Measurements from ENCODE around the gene LARGE1.

Gene LARGE1

DNA sequence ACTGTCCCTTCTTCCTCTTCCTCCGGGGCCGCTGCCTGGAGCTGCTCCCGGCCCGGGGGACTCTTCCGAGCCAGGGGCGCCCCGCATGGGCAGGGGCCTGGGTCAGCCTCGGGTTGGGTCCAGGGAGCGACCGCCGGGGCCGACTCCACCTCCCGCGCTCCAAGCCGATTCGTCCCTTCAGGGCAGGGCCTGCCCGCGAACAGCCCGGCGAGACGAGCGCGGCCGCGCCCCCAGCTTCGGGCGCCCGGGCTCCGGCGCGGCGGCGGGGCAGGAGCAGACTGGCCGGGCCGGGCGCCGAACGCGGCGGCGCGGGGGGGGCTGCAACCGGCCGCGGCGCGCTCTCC lies at the start of gene LARGE1:
Gene LARGE1, minus strand, starts transcription at position 280 of the 344 bp plus-strand sequence.
- DNase-seq (ENCODE audit: low spot score) = no peak

DNA sequence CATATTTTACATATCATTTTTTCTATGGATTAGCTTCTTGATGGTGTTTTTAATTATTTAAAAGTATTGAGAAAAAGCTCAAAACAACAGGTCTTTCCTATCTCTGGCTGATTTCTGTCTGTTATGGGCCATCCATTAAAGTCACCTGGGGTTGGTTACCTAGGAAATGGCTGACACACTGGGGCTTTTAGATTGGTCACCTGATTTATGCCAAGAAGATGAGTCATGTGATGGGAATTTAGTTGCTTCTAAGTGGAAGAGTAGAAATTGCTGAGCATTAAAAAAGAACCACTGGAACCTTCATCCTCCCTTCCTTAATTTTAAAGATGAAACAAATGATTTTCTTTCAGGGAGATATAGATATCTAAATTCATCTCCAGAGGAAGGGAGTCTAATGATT lies 48.8 kb upstream of the LARGE1 start:
- DNase-seq (ENCODE audit: low spot score) = no peak

- peak; percentile 8 for DNase-seq (ENCODE audit: low spot score)
These were observed 43.8 kb upstream of the LARGE1 start for GRCh38 chr22:33964121-33964520.

GRCh38 chr22:33962409-33962808 lies 42.1 kb upstream of the LARGE1 start:
- no peak for DNase-seq (ENCODE audit: low spot score)

GRCh38 chr22:33958741-33959140 lies 38.5 kb upstream of the LARGE1 start:
- no peak for DNase-seq (ENCODE audit: low spot score)

DNA sequence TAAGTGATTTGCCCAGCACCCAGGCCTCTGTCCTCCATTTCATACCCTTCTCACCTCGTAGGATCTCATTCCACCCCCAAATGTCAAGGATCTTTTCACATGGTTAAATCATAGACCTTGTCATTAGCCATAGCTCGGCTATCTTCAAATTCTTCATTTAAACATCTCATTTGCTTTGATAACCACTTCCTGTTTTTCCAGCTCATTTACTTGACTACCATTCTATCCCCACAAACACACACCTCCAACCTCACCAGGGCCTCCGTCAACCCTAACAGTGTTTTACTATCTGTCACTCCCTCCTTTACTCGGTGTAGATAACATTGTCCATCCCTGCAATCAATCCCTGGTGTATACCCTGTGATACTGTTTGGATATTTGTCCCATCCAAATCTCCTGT lies 36.8 kb upstream of the LARGE1 start:
- no peak for DNase-seq (ENCODE audit: low spot score)

DNA sequence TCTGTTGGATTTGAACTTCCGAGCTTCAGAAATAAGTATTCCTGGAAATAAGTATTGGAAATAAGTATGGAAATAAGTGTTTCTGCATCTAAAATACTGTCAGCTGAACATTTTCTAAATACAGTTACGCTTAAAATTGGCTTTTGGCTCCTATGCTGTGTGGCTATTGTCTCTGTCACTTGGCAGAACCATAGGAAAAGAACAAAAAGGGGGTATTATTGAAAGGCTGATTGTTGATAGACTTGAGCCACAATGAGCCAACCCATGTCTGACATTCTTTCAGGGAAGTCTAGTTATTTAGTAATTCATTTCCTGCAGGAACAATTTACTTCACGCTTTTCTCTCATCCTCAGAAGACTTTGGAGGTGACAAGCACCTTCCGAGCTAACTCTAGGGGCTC lies 32.5 kb upstream of the LARGE1 start:
- peak; percentile 85 for DNase-seq (ENCODE audit: low spot score)

GRCh38 chr22:33940741-33941140 lies 20.5 kb upstream of the LARGE1 start:
- DNase-seq (ENCODE audit: low spot score) = no peak

GRCh38 chr22:33932997-33933396 lies 12.7 kb upstream of the LARGE1 start:
- DNase-seq (ENCODE audit: low spot score) = no peak

DNA sequence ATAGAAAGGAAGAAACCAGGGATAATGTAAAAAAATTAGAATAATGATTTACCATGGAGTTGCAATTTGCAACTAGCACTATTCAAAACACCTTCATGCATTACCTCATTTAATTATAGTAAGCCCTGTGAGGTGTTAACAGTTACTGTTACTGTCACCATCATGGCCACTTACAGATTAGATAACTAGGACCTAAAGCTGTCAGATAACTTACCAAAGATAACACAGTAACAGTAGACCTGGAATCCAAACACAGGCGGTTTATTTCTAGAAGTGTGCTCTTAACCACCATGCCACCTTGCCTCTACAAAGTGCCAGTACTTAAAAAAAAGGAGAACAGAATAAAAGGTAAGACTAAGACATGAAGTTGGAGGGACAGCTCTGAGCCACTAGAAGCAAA lies 11.1 kb upstream of the LARGE1 start:
- DNase-seq (ENCODE audit: low spot score) = no peak

GRCh38 chr22:33927752-33928151 lies 7.5 kb upstream of the LARGE1 start:
- no peak for DNase-seq (ENCODE audit: low spot score)

GRCh38 chr22:33925194-33925593 lies 4.9 kb upstream of the LARGE1 start:
- no peak for DNase-seq (ENCODE audit: low spot score)

DNA sequence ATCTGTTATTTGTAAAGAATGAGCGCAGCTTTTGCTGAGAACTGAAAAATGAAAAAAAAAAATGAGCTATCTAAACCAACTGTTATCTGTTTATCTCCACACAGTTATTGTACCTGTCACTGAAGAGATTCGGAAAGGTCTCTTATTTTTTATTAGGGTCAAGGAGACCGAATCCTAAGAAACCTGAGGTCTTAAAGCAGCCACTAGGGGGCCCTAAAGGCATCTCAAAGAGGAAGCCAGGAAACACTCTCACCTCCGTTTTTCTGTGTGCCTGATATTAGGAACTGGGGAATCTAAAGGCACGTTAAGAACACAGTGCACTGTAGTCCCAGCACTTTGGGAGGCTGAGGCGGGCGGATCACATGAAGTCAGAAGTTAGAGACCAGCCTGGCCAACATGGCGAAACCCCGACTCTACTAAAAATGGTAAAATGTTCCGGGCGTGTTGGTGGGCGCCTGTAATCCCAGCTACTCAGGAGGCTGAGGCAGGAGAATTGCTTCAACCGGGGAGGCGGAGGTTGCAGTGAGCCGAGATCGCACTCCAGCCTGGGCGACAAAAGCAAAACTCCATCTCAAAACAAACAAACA lies 3.5 kb upstream of the LARGE1 start:
- peak; percentile 87 for DNase-seq (ENCODE audit: low spot score)

GRCh38 chr22:33923033-33923432 lies 2.8 kb upstream of the LARGE1 start:
- no peak for DNase-seq (ENCODE audit: low spot score)

GRCh38 chr22:33922349-33922681 lies 2.0 kb upstream of the LARGE1 start:
- no peak for DNase-seq (ENCODE audit: low spot score)

- DNase-seq (ENCODE audit: low spot score) = peak; percentile 54
These were observed 1.5 kb upstream of the LARGE1 start for GRCh38 chr22:33921525-33922348.

DNA sequence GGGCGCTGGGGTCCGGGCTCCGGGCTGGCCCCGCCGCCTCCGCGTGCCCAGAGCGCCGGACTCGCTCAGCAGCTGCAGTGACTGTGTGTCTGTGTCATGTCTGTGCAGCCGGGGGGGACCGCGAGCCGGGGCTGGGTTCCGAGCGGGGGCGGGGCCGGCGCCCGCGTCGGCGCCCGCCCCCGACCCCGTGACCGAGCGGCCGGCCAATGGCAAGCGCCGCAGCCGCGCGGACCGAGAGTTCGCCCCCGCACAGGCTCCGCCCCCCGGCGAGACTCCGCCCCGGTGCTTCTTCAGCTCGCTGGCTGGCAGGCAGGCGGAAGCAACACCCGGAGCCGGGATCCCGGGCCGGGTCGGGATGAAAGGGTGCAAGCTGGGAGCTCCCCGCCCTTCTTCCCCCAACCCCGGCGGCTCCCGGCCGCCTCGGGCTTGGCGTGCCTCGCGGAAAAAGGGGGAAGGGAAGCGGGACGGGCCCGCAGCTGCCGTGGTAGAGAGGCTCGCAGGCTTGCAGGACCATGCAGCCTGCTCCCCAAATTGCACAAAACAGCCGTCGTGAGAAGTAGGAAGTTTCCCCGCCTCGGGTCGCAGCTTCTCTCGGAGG lies 750 bp upstream of the LARGE1 start:
- peak; percentile 94 for DNase-seq (ENCODE audit: low spot score)

DNA sequence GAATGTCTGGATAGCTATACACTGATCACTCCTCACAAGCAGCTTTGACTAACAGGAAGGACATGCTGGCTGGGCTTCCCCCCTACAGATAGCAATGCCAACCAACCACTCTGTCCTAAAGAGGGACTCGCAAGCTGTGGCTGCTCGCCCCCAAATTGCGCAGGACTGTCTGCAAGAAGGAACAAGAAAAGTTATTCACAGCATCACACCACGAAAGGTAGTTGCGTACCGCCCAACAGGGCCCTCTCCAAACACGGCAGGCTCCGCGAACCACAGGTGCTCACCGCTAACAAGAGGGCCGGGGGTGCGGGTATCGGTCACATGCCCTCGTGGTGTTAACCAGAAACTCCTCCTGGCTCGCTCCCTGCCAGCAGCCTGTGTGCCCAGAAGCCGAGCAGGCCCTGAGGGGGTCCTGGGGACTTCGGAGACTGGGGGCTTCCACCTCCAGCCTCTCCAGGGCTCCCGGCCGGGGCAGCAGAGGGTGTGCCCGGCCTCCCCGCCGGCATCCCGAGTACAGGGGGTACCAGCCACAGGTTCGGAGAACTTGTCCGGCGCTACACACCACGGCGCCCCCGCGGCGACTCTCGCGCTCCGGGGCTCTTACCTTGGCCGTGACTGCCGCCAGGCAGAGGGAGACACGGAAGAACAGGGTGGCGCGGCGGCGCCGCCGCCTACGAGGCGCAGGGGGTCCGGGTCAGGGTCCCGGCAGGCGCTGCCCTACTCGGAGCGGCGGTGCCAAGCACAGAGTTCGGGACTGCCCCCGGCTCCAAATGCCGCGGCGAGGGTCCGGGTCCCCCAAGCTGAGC lies 682 bp downstream of the LARGE1 start:
- DNase-seq (ENCODE audit: low spot score) = no peak

DNA sequence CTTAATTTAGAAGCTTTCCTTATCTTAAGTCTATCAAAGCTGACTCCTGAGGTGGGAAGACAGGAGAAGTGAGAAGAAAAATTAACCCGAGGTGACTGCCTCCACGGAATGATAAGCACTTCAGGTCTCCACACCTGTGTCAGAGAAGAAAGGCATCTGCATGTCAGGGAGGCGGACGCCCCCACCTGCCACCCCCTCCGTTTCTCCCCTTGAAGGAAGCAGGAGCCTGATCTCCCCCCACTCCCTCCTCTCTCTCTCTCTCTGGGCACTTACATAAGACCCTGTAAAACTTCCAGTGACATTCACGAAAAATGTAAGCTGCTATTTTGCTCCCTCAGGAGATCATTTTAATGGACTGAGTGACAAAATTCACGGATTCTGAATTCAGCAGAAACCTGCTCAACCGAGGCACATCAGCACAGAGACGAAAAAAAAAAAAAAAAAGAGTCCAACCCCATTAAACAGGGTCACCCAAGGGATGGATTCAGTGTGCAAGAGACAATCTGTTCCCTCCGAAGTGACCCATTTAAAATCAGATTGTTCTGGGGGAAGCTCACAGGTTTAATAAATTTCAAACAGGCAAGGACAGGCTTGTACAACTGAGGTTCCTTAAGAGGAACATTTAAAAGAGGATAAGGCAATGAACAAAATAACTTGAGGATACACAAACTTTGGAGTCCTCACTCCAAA lies 1.5 kb downstream of the LARGE1 start:
- DNase-seq (ENCODE audit: low spot score) = no peak

- DNase-seq (ENCODE audit: low spot score) = peak; percentile 33
These were observed 2.4 kb downstream of the LARGE1 start for GRCh38 chr22:33917744-33918406.

GRCh38 chr22:33914699-33915098 lies 5.6 kb downstream of the LARGE1 start:
- no peak for DNase-seq (ENCODE audit: low spot score)

- DNase-seq (ENCODE audit: low spot score) = no peak
These were observed 6.1 kb downstream of the LARGE1 start for GRCh38 chr22:33914131-33914530.
